ENCODE data around the gene HOMER2.

The HOMER2 gene

DNA sequence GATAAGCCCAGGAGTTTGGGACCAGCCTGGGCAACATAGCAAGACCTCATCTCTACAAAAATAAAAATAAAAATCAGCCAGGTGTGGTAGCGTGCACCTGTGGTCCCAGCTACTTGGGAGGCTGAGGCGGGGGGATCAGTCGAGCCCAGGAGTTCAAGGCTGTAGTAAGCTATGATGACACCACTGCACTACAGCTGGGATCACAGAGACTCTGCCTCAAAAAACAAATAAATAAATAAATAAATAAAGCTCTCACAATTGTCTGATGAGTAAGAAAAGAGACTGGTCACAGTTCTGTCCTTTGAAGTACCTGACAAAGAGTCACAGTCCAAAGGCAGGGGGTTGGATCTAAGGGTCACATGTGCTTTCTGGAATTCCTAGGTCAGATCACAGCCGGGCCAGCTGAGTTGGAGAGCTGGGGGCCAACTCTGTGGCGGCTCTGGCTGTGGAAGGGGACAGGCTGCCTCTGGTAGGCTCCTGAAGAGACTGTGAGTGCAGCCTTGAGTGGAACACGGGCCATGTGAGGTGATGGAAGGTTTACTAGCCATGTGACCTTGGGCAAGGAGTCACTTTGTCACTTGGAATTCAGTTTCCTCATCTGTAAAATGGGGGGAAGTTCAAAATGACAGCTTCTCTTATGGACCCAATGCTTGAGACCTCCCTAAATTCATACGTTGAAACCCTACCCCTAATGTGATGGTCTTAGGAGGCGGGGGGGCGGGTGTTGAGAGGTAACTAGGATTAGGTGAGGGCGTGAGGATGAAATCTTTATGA is 95.9 kb downstream of the HOMER2 start:
- no peak for DNase-seq (ENCODE audit: low spot score)

DNA sequence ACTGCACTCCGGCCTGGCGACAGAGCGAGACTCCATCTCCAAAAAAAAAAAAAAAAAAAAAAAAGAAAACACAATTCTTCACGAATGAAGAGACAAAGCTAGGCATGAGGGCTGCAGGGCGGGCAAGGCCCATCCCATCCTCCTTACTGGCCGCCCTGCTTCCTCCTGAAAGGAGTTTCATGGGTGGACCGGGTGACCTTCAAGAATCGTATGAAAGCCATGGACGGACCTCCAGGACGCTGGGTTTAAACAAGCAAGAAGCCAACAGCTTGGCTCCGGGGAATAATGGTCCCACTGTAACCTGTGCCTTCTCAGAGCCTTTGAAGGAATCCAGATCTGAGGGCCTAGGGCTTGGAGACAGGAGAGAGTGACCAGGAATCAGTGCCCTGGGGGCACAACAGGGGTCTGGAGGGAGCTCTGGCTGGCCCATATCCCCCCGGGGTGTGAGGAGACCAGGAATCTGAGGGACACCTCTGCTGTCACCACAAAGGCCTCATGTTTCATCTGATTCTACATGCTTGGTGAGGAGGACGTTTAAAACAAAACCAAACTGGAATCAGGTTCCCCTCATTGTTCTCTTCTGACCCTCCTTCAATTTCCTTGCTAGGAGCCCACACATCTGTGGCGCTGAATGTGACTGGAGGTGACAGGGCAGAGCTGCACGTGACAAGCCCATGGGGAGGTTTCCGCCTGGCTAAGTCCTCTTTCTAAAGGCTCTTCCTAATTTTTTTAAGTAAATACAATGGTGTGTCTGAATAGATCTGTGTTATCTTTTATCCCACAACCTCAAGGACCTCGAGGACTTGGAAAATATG is 97.0 kb downstream of the HOMER2 start:
- peak; percentile 39 for DNase-seq (ENCODE audit: low spot score)

DNA sequence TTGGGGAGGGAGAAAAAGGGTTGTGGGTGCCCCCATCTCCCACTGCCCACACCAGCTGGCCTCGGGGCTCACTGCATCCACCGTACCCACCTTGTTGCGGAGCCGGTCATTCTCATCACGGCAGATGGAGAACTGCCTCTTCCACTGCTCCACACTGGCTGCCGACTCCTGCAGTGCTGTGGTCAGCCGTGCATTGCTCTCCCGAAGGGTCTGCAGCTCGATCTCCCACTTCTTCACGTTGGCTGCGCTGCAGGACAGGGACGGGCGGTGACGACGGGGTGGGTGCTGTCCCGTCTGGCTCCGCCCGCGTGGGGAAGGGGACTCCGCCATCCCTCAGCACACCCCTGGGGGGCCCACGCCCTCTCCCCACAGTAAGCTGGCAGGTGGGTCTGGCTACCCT is 98.0 kb downstream of the HOMER2 start:
- DNase-seq (ENCODE audit: low spot score): no peak

DNA sequence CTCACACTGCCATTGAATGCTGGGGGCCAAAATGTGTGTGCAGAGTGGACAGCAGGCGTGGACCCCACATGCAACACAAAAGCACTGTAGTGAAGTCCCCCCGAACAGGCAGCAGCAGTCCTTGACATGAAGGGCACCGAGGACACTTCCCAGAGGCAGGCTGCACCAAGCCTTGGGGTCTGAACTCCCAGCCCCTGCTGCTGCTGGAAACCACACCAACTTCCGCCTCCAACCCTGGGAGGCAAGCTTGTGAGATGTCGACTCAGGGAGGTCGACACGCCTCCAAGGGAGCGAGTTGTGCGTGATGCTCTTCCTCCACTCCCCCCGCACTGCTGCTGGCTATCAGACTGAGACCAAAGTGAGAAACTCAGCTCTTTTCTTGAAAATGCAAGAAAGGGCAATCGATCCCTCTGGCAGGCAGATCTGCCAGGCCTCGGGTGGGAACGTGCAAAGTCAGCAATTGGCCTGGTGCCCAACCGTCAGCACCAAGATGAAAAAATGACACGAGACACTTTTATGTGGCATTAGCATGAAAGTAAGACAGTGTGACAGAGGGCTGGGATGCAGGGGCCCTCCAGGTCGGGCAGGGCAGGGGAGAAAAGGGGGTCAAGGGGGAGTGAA is 99.5 kb downstream of the HOMER2 start:
- peak; percentile 91 for DNase-seq (ENCODE audit: low spot score)

DNA sequence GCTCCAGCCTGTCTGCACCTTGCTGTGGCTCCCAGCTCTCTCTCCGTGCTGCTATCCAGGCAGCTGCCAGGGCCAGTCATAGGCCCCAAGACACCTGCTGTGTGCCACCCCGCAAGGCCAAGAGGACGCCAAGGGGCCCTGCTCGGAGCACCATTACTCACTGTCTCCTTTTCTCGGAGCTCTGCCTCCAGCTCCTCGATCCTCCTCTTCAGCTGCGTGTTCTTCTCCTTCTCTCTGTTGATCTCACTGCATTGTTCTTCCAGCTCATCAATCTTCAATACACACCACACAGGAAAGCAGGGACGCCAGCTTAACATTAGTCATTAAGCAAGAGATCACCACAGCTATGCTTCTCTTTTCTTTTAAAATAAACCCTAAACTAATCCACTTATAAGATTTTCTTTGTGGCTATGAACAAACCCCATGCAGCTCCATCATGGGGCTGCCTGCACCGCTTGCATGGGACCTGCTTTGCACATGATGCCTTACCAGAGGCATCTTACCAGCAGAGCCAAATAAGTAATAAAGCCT is 100.5 kb downstream of the HOMER2 start:
- DNase-seq (ENCODE audit: low spot score): no peak

DNA sequence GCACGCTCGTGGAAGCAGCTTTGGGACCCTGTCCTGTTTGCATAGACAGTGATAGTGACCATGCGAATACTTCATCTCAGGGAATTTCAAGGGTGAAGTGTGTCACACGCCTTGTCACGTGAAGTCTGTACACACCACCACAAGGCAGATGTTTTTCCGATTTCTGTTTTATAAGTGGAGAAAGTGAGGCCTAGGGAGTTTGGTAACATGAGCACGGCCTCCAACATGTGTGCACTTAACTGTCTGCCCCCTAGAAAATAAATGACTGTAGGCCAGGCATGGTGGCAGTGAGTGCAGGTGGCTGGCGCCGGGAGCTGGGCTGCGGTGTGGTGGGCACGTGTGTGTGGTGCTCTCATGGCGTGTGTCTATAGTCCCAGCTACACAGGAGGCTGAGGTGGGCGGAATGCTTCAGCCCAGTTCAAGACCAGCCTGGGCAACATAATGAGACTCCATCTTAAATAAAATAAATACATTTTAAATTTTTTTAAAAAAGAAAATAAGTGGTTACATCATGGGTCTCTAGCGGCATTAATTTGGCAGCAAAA is 101.1 kb downstream of the HOMER2 start:
- no peak for DNase-seq (ENCODE audit: low spot score)

DNA sequence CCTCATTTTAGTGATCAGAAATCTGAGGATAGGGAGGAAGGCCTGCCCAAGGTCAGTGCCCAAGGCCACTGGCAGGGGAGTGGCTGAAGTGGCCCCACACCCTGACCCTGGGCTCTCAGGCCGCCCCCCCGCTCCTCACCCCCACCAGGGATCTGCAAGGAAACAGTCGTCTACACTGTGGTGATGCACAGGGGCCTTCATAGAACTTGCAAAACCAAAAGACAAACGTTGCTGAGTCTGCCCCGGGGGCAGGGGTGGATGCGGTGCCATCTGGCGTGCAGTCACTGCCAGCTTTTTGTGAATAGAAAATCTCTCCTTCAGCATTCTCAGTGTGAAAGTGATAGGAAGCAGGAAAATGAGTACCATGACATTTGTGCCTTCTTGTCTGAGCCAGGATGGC is 101.8 kb downstream of the HOMER2 start:
- no peak for DNase-seq (ENCODE audit: low spot score)

DNA sequence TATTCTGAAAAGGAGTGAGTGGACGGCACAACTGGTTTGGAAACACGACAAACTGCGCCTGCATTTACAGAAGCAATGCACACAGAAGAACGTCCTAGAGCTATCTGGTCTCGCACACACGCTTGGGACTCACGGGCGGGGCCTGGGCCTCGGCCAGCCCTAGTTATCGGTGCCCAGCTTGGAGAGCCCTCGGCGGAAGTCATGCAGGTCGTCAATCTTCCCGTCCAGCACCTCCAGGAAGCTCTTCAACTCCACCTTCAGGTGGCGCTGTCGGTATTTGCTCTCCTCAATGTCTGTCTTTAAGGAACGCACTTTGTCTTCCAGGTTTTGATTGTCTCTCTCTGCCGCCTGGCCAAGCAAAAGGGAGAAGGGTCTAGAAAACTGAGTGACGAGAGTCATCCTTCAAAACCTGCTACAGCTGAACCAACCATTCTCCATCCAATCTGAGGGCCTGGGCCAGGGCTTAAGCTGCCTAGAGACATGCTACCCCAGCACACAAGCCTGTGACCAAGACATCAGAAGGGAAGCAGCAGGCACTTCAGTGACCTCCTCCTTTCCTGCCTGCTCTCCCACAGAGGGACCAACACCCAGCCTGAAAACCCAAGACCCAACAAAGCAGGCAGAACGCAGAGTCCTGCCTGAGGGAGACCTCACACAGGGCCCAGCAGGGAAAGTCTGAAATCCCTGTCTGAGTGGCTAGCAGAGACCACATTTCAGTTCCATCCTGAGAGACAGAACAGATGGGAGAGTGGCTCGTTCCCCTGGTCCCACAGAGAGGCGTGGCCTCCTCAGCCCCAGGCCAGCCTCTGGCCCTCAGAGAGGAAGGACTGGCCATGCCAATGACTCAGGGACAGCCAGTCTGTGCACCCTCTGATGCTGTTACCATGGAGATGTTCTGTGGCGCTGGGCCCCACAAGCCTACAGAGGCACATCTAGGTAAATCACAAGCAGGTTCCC is 102.7 kb downstream of the HOMER2 start:
- peak; percentile 99 for DNase-seq (ENCODE audit: low spot score)

DNA sequence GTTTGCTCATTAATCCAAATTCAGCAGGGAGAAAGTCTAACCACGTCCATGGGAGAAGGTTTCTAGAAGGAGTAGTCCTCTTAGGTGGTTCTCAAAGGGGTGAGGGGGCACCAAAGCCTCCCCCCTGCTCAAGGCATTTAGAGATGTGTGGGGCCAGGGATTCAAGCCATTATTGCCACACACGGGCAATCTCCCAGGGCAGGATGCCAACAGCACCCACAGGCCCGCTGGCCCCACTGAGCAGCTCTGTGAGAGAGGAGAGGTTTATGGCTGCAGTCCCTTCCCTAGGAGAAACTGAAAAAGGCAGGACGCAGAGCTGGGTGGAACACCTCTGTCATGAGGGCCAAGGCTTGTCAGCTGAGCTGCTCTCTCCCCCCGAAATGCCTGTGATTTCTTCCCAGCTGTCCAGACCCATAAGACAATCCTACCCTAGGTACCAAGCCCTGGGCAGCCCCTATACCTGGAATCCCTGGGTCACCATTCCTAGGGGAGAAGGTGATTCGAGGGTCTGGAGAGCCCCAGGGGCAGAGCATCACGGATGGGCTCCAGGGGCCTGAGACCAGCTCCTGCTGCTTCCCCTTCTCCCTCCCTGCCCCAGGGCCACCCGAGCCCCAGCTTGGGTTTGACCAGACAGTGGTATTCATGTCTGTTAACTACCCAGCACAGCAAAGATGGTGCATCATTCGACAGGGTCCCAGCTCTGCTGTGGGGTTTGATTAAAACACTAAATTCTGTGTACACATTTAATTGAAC is 104.1 kb downstream of the HOMER2 start:
- DNase-seq (ENCODE audit: low spot score): peak; percentile 53

DNA sequence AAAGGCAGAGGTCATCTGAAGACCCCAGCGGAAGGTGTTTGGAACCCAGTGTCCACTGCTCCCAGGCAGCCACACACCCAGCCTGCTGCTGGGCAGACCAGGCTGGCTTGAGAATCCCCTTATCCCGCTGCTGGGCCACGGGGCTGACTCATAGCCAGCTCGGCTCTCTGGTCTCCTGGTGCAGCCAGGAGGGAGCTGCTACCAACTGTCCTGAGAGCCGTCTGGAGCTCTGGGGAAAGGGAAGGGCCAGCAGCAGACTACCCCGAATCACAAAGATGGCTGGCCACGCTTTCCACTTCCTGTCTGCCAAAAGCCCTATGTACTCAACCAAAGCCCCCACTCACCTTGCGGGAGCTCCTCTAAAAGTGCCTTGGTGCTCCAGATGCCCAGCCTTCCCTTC is 104.8 kb downstream of the HOMER2 start:
- no peak for DNase-seq (ENCODE audit: low spot score)

DNA sequence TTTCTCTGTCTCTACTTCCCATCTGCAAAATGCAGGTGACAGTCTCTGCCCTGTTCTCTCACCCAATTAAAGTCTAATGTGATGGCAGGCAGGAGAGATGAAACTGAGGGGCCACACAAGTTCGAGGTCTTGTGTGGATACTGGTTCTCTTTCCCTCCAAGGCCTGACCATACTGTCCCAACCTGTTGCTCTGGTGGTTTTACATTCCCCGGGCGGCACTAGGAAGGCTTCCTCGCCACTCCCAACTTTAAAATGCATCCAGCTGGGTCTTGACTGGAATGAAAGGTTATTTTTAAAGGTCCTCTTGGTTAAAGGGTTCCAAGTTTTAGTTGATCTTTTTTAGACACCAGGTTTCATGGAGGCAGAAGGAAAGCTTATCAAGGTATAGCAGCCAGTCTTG is 105.9 kb downstream of the HOMER2 start:
- no peak for DNase-seq (ENCODE audit: low spot score)

DNA sequence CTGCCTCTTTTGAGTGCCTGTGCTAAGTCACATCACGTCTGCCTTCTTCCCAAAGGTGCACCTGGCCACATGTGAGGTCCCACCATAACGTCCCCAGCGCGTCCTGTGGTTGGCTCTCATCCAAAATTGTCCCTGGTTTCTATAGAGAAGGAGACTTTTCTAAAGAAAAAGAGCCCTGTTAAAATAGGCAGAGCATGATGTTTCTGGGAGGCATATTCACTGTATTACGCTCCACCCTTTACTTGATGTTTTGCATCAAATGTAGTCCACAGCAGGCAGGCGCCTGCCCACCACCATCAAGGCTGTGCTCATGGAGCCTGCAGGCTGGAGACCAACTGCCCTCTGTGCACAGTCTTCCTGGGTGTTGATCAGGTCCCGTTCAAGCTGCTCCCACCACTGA is 106.8 kb downstream of the HOMER2 start:
- DNase-seq (ENCODE audit: low spot score): no peak

DNA sequence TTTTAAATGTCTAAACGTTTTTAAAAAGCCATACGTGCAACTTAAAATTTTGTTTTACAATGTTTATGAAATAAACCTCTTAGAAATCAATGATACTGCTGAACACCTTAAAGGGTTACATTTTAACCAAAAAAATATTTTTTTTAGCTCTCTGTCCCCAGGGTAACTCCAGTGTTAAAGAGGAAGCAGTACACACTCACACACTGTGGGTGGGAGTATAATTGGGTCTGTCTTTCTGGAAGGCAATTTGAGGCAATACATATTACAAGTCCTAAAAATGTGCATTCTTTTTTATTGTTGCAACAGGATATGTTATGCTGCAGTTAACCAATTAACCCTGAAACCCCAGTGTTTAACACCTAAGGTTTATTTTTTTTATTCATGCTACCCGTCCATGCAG is 109.0 kb downstream of the HOMER2 start:
- DNase-seq (ENCODE audit: low spot score): no peak

DNA sequence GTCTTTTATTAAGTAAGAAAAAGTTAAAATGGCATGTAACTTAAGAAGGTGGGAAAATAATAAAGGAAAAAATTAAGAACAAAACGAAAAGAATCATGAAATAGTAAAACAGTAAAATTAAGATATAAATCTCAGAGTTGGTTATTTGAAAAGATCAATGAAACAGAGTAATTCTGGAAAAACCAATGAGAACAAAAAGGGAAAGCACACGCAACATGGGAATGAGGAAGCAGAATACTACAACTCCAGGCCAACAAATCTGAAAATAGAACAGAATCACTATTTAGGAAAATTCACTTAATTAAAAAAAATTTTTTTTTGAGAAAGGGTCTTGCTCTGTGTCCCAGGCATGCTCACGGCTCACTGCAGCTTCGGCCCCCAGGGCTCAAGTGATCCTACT is 112.4 kb downstream of the HOMER2 start:
- no peak for DNase-seq (ENCODE audit: low spot score)

DNA sequence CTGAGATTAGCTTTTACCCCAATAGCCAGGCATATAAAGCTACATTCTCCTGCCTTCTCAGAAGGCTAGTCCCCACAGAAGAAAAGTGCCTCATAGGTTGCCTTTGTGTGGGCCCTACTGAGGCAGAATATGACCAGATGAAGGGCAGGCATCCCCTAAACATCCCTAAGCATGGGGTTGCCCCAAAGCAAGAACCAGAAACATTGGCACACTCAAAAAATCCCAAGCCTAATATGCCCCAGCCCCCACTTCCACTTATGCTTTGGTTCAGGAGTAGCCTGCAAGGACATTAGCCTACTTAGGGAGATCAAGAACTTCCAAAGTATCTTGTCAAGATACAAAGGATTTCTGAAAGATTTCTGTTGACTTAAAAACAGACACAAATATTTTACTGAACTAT is 113.4 kb downstream of the HOMER2 start:
- DNase-seq (ENCODE audit: low spot score): no peak

DNA sequence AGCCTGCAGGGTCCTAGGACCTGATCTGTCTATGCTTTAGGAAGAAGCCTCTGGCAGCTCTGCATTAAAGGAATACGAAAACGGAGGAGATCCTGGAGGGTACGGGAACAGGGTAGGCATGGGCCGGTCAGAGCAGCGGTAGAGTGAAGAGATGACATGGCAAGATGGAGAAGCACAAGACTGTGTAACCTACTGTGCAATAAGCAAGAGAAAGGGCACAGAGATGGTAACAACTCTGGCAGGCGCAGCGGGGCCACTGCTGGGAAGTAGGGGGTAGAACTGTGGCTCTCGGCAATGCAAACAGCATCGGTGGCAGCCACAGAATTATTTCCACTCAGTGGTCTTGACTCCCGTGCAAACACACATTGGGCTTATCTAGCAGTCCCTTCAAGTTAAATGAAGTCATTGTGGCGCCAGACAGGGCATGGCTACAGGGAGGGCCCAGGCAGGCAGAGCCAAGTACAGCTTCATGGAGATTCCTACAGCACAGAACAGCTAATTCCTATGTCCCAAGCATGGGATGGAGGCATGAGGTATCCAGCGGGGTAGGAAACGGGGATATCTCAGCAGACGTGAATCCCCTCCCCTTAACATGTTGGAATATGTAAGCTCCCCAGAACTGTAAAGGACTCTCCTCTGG is 114.3 kb downstream of the HOMER2 start:
- DNase-seq (ENCODE audit: low spot score): no peak

DNA sequence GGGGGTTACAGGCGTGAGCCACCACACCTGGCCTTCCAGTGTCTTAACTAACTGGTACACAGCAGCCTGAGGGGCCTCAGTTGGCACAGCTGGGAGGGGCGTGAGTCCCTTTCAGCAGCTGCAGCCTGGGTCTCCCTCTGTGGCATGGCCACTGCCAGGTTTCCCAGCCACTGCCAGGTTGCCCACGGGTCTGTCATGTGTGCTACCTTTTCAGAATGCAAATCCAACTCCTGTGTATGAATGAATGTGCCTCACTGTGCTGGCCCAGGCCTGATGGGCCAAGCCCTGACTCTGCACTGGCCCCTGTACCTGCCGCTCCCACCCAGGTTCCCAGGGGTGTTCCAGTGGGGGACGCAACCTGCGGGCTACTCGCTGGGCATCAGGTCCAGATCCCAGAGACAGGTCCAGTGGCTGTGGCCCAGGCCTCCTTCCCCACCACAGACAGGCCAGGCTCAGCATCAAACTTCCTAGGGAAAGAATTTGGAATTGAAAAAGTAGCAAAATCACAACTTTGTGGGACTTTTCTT is 117.1 kb downstream of the HOMER2 start:
- DNase-seq (ENCODE audit: low spot score): no peak

DNA sequence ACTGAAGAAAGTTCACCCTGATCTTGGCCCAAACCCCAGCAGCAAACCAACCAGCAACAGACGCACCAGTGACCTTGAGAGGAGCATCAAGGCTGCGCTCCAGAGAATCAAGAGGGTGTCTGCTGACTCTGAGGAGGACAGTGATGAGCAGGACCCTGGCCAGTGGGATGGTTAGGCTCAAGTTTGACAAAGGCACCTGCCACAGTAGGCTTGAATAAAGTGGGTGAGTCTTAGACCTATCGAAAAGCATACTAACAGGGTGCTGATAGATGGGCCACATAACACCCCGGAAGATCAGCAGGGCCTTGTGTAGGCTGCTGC is 119.2 kb downstream of the HOMER2 start:
- no peak for DNase-seq (ENCODE audit: low spot score)

DNA sequence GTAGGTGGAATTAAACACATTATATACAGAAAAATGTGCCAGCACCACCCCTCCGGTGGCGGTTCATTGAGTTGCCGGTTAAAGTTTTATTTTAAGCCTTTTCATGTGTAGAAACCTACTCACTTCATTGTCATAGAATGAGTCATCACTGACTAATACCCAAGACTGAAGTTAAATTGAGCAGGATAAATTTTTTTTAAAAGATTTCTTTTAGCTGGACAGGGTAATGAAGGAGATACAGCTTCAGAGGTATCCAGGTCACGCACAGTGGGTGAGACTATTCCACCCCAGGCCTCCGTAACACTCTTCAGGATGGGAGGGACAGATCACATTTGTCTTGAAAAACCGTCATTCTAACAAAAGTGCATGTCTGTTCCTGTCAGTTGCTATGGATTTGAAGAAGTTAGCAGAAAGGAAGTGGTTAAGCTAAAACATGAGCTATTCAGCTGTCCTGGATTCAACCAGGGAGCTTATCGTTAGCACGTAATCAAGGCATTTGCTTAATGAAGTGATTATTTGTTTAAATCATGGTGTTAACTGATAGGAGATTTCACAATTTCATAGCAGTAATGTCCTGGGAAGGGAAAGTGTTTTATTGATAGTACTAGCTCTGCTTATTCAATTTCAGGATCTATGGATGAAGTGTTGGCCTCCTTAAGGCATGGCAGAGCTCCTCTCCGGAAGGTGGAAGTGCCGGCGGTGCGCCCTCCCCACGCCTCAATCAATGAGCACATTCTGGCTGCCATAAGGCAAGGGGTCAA is 119.7 kb downstream of the HOMER2 start:
- DNase-seq (ENCODE audit: low spot score): no peak
